Endothelial cell of umbilical vein (primary cell): ENCODE results near the gene FAM161A. TPM values are rescaled to one million over a fixed set of nuclear protein-coding genes. Genes with fewer than 3 reads are reported as not detected.

Experiments used
- BruUV-seq: library from RNA; stranded (reverse); fragments of 400-500 nt; replicated peaks from 2 replicates; lab custom pipeline; 2021; lab: Mats Ljungman, UMichigan
- CTCF ChIA-PET: fragments of 300-600, 350-600 bp; sonication (Branson Sonifier 250); formaldehyde crosslinking; loops from one replicate; lab custom pipeline; 2021; ENCODE audit warnings: antibody characterized with exemption, inconsistent platforms; lab: Charles Lee
- POLR2A ChIA-PET: fragments of 300-600, 350-600 bp; sonication (Branson Sonifier 250); formaldehyde crosslinking; loops from one replicate; lab custom pipeline; 2021; ENCODE audit warnings: antibody characterized with exemption, inconsistent platforms; lab: Charles Lee
- DNase-seq: peaks from one replicate; pipeline ENCODE4 v3.0.0-alpha.2; 2011; ENCODE audit warnings: low read depth, low spot score
- FAIRE-seq: peaks from 2 replicates; lab custom pipeline; 2011; peaks lifted over from hg19 to GRCh38; lab: Jason Lieb, UNC
- H2AFZ ChIP-seq: 2 replicates; pipeline ENCODE4 v1.6.0; 2012; ENCODE audit warnings: low read depth, low read length, control low read depth, inconsistent platforms
- H3K27ac ChIP-seq: 2 replicates; pipeline ENCODE4 v1.5.1; 2011; ENCODE audit warnings: low read depth, mild to moderate bottlenecking, control low read depth, low read length, moderate library complexity; ENCODE audit not compliant: insufficient read depth
- H3K27me3 ChIP-seq, 2 experiments: 2 replicates each; pipeline versions ENCODE4 v1.6.0 to v1.6.1; 2011; ENCODE audit warnings: low read length in 2 of 2, mixed read lengths in 1 of 2; ENCODE audit not compliant: control insufficient read depth in 2 of 2, insufficient read depth in 2 of 2
- H3K36me3 ChIP-seq, 2 experiments: 2 replicates in 1 of 2; 3 replicates in 1 of 2; pipeline ENCODE4 v1.5.1; 2011; ENCODE audit warnings: low read length in 2 of 2, mild to moderate bottlenecking in 1 of 2, moderate library complexity in 1 of 2; ENCODE audit not compliant: control insufficient read depth in 2 of 2, insufficient read depth in 2 of 2; ENCODE audit errors: extremely low read depth in 1 of 2
- H3K4me1 ChIP-seq: 3 replicates; pipeline ENCODE4 v1.5.1; 2011; ENCODE audit warnings: mild to moderate bottlenecking, low read length; ENCODE audit not compliant: control insufficient read depth, insufficient read depth; ENCODE audit errors: extremely low read depth
- H3K4me2 ChIP-seq: 2 replicates; pipeline ENCODE4 v1.6.1; 2011; ENCODE audit warnings: low read length, control low read depth, mixed read lengths; ENCODE audit not compliant: insufficient read depth
- H3K4me3 ChIP-seq, 3 experiments: fragments of 200-600 bp in 1 of 3; sonication (generic), shearing (Covaris generic) in 1 of 3; replicated peaks in 1 of 3; 2 replicates each; pipeline ENCODE4 v1.5.1; 2011 to 2016; ENCODE audit warnings: control low read depth in 3 of 3, low read length in 3 of 3, mild to moderate bottlenecking in 2 of 3, inconsistent platforms in 1 of 3, low read depth in 1 of 3, moderate library complexity in 1 of 3; ENCODE audit not compliant: insufficient read depth in 1 of 3
- H3K79me2 ChIP-seq: 2 replicates; pipeline ENCODE4 v1.6.0; 2012; ENCODE audit warnings: low read length, inconsistent platforms; ENCODE audit not compliant: control insufficient read depth, insufficient read depth
- H3K9ac ChIP-seq: replicated peaks from 2 replicates; pipeline ENCODE3; 2011; ENCODE audit warnings: low read length, control low read depth; ENCODE audit not compliant: insufficient read depth; ENCODE audit errors: extremely low read depth
- H3K9me1 ChIP-seq: replicated peaks from 3 replicates; pipeline ENCODE4 v1.6.0; 2011; ENCODE audit warnings: mild to moderate bottlenecking, low read length; ENCODE audit not compliant: control insufficient read depth, insufficient read depth; ENCODE audit errors: extremely low read depth
- H3K9me3 ChIP-seq: replicated peaks from 2 replicates; pipeline ENCODE4 v1.5.1; 2012; ENCODE audit warnings: low read length, inconsistent platforms; ENCODE audit not compliant: control insufficient read depth, insufficient read depth
- H4K20me1 ChIP-seq: replicated peaks from 2 replicates; pipeline ENCODE3; 2011; ENCODE audit warnings: mild to moderate bottlenecking, low read length; ENCODE audit not compliant: control insufficient read depth, insufficient read depth; ENCODE audit errors: extremely low read depth
- CTCF ChIP-seq, 2 donors: IDR thresholded peaks; 1 replicate in 1 of 2; 2 replicates in 1 of 2; pipeline ENCODE4 v1.5.1; 2011; ENCODE audit warnings: low read length in 2 of 2, mild to moderate bottlenecking in 2 of 2, moderate library complexity in 2 of 2, control low read depth in 1 of 2, inconsistent platforms in 1 of 2, low read depth in 1 of 2; ENCODE audit not compliant: insufficient read depth in 1 of 2; ENCODE audit errors: extremely low read depth in 1 of 2
- EZH2 ChIP-seq: IDR thresholded peaks from 2 replicates; pipeline ENCODE4 v1.6.1; 2012; ENCODE audit warnings: borderline replicate concordance, low read depth, mild to moderate bottlenecking, moderate library complexity, low read length, inconsistent platforms; ENCODE audit not compliant: severe bottlenecking
- FOS ChIP-seq: IDR thresholded peaks from 2 replicates; pipeline ENCODE4 v1.6.1; 2011; ENCODE audit warnings: mild to moderate bottlenecking, low read length, moderate library complexity, borderline replicate concordance; ENCODE audit not compliant: insufficient read depth
- GATA2 ChIP-seq: IDR thresholded peaks from 2 replicates; pipeline ENCODE4 v1.7.0; 2011; ENCODE audit warnings: low read depth, mild to moderate bottlenecking, moderate library complexity, mixed read lengths, low read length; ENCODE audit not compliant: insufficient read length, insufficient read depth
- JUN ChIP-seq: IDR thresholded peaks from 2 replicates; pipeline ENCODE4 v1.6.1; 2011; ENCODE audit warnings: borderline replicate concordance, low read depth; ENCODE audit not compliant: insufficient read length, insufficient read depth
- MAX ChIP-seq: IDR thresholded peaks from 2 replicates; pipeline ENCODE4 v1.6.1; 2011; ENCODE audit not compliant: insufficient read depth, insufficient read length
- MYC ChIP-seq: IDR thresholded peaks from one replicate; pipeline ENCODE4 v1.6.1; 2011; ENCODE audit warnings: mild to moderate bottlenecking, low read depth, low read length
- POLR2A ChIP-seq: IDR thresholded peaks from 2 replicates; pipeline ENCODE4 v1.6.1; 2012; ENCODE audit warnings: low read depth, mild to moderate bottlenecking, control low read depth, low read length
- POLR2AphosphoS5 ChIP-seq: IDR thresholded peaks from 2 replicates; pipeline ENCODE4 v1.6.1; 2012; ENCODE audit warnings: low read depth, mild to moderate bottlenecking, control low read depth, low read length, moderate library complexity; ENCODE audit not compliant: insufficient read depth
- dilution Hi-C: fragments of 300-500 bp; cut with MboI; formaldehyde crosslinking; loops from one replicate; pipeline ENCODE4 v1.15.0; 2019; ENCODE audit warnings: low sequenced_read_pairs; ENCODE audit not compliant: extremely low pct_ligation_motif_present
- intact Hi-C: fragments of 100-400 bp; cut with micrococcal nuclease; formaldehyde crosslinking; loops from one replicate; pipeline ENCODE4 v1.10.0; 2022
- polyA plus RNA-seq, 4 experiments: library from polyadenylated mRNA; depleted of rRNA in 3 of 4; stranded (reverse) in 3 of 4; unstranded in 1 of 4; fragments of >200 nt; gene quantifications; 2 replicates each; pipeline versions ENCODE4 v1.2.1 to v1.2.3, GENCODE V29; 2011 to 2012; ENCODE audit warnings: missing spikeins in 1 of 4
- total RNA-seq: library from RNA; stranded (reverse); gene quantifications from 2 replicates; pipeline ENCODE4 v1.2.3, GENCODE V29; 2021

The FAM161A gene
- total and polyA plus RNA-seq, 2 donors (not counting 3 experiments of a cell fraction or from before 2014, with no cell fraction given): 0.81 to 6.1 TPM

GRCh38 chr2:61862085-61862484, 8.2 kb upstream of the FAM161A start:
- no peak overlapping the region for H3K4me2 ChIP-seq
- intact Hi-C loops (no loop called here), dilution Hi-C loops (no loop called here)
- CTCF ChIA-PET: no interaction called here
- DNase-seq (no peak), FAIRE-seq (no peak)
- no peak overlapping the region for H3K27ac ChIP-seq
- no peaks in the 10 kb centered on the region for H3K9me3 ChIP-seq
- no TSS peak for BruUV-seq
- POLR2A ChIA-PET: no interaction called here
- H3K9me1 ChIP-seq: no peaks in the 10 kb centered on the region
- H3K4me3 ChIP-seq: no peak overlapping the region
- H4K20me1 ChIP-seq: no peaks in the 10 kb centered on the region
- no peak overlapping the region for H3K9ac ChIP-seq
- H3K27me3 ChIP-seq: no peaks in the 10 kb centered on the region
- H3K79me2 ChIP-seq: no peaks in the 10 kb centered on the region
- H2AFZ ChIP-seq: no peak overlapping the region
- no peaks in the 10 kb centered on the region for H3K4me1 ChIP-seq
- TF ChIP-seq EZH2 (no peak), CTCF (IDR thresholded peaks at IDR 0.05; ENCODE audit: extremely low read depth in 1 of 2, insufficient read depth in 1 of 2, low read depth in 1 of 2, low read length in 2 of 2) (no peak), GATA2 (no peak), JUN (no peak), FOS (no peak), POLR2AphosphoS5 (no peak), MAX (no peak), POLR2A (no peak), MYC (no peak)
- H3K36me3 ChIP-seq: peaks cover 2 to 8% of the 10 kb centered on the region in 2 experiments
